HTR-8/SVneo (cell line): ENCODE results near the gene FANCI.

Source experiments
- DNase-seq: peaks from one replicate; pipeline ENCODE4 v3.0.0; 2011; ENCODE audit warnings: low spot score, mixed read lengths; ENCODE audit not compliant: insufficient read length
- FAIRE-seq: peaks from 2 replicates; lab custom pipeline; 2011; peaks lifted over from hg19 to GRCh38; lab: Jason Lieb, UNC

Gene FANCI

GRCh38 chr15:89301304-89302089 lies 57.7 kb downstream of the FANCI start:
- no peak for FAIRE-seq
- no peak for DNase-seq

GRCh38 chr15:89303986-89304385 lies 60.2 kb downstream of the FANCI start:
- DNase-seq, result no peak
- no peak for FAIRE-seq

- FAIRE-seq, result no peak
- DNase-seq, result no peak
Observed at GRCh38 chr15:89305395-89305794, 61.6 kb downstream of the FANCI start.

GRCh38 chr15:89307046-89307587 lies 63.3 kb downstream of the FANCI start:
- DNase-seq, result no peak
- FAIRE-seq, result no peak

DNA sequence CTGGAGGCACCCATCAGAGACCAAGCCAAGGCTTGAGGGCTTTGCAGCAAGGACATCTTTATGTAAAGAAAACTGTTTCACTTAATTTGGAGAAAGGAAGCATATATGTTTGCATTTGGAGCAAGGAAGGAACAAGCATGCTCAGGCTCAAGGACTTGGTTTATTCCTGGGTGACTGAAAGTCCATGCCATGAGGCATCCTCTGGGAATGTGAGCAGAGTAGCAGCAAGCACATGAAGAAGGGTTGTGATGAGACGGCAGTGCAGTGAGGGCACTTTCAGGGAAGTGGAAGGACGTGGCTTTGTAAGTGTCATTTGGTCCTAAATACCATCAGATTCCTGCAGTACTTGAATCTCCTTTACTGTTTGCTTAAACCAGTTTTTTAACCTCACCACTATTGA lies 64.0 kb downstream of the FANCI start:
- no peak for FAIRE-seq
- DNase-seq, result no peak

- no peak for FAIRE-seq
Observed at GRCh38 chr15:89308236-89308635, 64.5 kb downstream of the FANCI start.

GRCh38 chr15:89309993-89310392 lies 66.2 kb downstream of the FANCI start:
- DNase-seq (no peak), FAIRE-seq (no peak)

More at GRCh38 chr15:89308236-89308635, 64.5 kb downstream of the FANCI start:
- no peak for DNase-seq

DNA sequence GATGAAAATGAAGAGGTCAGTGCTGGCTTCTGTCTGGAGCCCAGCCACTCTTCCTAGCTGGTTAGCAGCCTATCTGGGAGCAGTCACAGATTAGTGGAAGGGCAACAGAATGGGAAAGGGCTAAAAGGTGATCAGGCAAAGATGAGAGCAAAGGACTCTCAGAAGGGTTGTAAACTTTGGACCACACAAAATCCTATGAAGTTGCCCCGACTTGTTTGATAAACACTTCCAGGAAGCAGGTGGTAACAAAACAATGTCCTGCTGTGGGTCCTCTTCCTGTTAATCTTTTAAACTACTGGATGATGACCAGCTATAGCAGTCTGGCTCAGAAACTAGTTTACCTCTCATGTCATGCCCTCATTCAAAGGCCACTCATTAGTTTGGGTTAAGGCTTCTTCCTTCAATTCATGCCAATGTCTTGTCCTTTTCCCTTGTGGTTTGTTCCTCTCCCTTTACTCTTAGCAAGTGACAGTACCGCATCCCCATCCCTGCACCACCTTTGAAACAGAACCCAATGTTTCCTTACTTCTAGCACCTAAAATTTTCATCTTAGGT lies 71.7 kb downstream of the FANCI start:
- no peak for FAIRE-seq

GRCh38 chr15:89316504-89316903 lies 72.7 kb downstream of the FANCI start:
- DNase-seq (no peak), FAIRE-seq (no peak)

More for the DNA sequence above, 71.7 kb downstream of the FANCI start:
- DNase-seq, result no peak

DNA sequence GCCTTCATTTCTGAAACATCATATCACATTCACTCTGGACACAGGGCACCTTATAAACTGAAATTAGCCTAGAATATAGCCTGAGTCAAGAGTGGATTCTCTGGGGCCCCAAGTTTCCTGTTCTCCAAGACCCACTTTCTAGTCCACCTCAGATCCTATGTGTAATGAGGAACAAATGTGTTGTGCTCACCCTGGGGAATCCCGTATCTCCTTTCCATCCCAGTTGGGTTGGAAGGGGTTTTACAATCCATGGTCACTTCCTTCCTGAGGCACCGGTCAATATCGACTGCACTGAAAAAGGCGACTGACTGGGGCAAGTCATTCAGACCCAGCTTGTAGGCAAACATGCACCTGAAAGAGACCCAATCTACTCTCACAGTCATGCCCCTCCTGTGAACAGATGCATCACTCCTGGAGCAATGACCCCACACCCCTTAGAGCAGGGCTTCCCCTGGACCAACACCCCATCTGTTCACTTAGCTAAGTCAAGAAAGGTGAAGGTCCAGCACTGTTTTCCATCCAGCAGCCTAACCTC lies 73.5 kb downstream of the FANCI start:
- FAIRE-seq, result no peak
- DNase-seq, result no peak

GRCh38 chr15:89319678-89320077 lies 75.9 kb downstream of the FANCI start:
- no peak for FAIRE-seq
- DNase-seq, result no peak

DNA sequence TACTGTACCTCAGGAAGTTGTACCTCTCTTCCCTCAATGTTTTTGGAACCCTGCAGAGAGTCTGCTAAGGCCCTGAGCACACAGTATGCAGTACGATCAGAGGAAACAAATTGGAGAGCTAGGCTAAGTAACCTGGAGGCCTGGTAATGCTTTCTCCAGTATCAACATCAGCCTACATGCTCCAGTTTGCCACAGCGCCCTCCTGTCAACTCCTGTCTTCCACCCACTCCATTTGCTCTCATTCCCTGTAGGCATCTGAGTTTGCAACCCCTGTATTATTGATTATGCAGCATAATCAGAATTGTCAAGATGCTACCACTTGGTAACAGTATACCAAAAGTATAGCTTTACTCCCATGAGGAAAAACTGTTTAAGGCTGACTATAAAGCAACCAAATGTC lies 76.4 kb downstream of the FANCI start:
- no peak for FAIRE-seq

DNA sequence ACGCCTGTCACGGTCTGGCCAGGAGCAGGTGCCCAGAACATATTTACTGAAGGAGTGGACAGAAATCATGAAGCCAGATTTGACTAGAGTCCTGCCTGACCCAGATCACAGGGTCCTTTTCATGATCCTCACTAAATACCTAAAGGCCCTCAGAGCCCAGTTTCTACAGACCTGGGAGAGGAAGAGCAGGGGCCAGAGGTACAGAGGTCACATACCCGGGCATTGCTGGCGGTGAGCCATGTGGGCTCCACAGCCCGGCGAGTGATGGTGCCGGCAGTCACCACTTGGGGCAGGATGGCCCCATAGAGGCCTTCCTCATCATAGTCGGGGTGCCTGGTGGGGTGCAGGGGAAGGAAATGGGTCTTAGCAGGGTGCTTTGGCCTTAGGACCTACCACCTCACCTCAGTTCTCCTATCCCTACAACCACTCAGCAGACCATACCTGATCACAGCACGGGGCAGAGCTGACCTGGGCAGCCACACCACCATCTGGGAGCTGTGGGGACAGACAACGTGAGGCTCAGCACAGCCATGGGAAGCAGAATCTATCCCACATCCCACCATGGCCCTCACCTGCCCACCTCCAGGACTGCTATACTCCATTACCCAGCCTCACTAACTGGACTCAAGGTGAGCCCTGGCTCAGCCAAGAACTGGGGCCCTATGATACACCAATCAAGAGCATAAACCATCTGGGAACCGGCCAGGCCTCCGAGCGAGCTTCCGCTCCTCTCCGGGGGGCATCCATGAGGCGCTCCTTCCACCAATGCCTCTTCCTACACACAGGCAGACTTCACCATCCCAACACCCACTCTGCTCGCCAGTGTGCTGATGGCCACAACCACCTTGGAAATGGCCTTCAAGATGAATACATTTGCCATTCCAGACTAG lies 78.0 kb downstream of the FANCI start:
- FAIRE-seq (no peak), DNase-seq (no peak)

More for the DNA sequence above, 76.4 kb downstream of the FANCI start:
- DNase-seq, result no peak

GRCh38 chr15:89322822-89323221 lies 79.0 kb downstream of the FANCI start:
- no peak for FAIRE-seq
- DNase-seq, result no peak

DNA sequence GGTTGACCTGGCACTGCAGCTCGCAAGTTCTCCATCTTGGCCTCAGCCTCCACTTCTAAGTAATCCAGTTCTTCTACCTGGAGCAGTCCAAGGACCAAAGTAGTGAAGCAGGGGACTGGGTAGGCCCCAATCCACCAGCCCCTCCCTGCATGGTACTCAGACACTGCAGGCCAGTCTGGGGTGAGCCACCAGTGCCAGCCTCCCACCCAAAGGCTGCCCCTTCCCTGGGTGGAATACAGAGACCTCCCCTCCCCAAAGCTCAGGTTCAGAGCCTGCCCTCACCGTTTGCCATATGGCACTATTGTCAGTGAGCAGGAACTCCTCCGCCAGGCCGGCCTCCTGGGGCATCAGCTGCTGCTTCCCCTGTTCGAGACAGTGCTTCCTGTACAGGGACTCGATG lies 80.0 kb downstream of the FANCI start:
- FAIRE-seq (no peak), DNase-seq (no peak)

DNA sequence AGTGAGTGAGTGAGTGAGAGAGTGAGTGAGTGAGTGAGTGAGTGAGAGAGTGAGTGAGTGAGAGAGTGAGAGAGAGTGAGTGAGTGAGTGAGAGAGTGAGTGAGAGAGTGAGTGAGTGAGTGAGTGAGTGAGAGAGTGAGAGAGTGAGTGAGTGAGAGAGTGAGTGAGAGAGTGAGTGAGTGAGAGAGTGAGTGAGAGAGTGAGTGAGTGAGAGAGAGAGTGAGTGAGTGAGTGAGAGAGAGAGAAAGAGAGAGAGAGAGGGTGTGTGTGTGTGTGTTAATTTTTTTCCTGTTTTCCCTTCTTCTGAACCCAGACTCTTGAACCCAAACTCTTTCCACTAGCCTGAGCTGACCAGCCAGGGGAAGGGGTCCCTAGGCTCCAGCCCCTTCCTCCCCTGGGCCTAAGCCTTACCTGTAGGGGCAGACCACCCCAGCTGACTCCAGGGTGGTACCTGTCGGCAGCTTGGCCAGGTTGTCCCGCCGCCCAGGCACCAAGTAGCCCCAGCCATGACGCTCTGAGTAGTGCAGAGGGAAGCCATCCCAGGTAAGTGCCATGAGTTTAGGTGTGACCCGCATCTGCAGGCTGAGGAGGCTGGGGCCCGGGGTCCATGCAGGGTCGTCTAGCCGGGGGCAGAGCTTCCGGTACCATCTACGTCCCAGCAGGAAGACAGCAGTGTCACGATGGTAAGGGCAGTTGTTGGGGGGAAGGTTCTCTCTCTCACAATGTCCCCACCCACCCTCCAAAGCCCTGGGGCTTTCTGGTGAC lies 81.4 kb downstream of the FANCI start:
- DNase-seq (no peak), FAIRE-seq (peak; percentile 96)

DNA sequence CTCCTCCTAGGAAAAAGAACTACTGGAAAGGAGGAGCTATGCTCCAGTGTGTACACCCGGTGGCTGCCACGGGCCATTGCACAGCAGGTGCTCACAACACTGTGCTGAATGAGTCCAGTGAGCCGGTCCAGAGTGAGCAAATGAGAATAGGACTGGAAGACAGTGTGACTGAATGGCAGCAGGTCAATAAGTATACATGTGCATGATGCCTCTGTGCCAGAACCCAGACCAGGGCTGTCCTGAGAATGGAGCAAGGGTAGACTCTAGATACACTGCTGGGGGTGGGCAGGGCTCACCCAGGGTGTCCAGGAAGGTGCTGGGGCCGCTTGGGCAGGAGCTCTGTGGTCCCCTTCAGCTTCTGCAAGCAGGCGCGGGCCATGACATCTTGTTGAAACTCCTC lies 82.5 kb downstream of the FANCI start:
- FAIRE-seq (no peak), DNase-seq (no peak)

GRCh38 chr15:89327113-89327512 lies 83.3 kb downstream of the FANCI start:
- DNase-seq (no peak), FAIRE-seq (no peak)

GRCh38 chr15:89328398-89329254 lies 84.8 kb downstream of the FANCI start:
- DNase-seq (no peak), FAIRE-seq (no peak)
